Measurements from ENCODE around the gene PDE6C.

The PDE6C gene

GRCh38 chr10:93695740-93696139, 83.4 kb downstream of the PDE6C start:
- TF ChIP-seq CTCF (IDR thresholded peaks at IDR 0.05), result no peak

DNA sequence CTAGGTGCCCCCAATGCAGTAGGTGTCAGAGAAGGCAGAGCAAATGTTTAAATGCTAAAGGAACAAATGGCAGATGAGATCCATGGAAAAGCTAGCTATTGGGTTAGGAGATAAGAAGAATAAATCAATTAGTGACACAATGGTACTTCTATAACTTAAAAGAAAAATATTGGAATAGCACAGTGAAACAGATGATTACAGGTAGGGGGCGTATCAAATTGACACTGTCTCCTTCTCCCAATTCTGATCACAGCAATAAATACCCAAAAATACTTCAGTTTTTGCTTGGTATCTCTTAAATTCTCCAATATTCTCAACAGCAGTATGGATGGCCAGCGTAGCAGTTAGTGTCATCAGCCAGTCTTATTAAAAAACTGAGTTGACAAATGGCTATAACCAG, 84.9 kb downstream of the PDE6C start:
- TF ChIP-seq CTCF (IDR thresholded peaks at IDR 0.05), result no peak

- TF ChIP-seq CTCF (IDR thresholded peaks at IDR 0.05), result no peak
Measured at GRCh38 chr10:93701866-93702209, 89.5 kb downstream of the PDE6C start.

DNA sequence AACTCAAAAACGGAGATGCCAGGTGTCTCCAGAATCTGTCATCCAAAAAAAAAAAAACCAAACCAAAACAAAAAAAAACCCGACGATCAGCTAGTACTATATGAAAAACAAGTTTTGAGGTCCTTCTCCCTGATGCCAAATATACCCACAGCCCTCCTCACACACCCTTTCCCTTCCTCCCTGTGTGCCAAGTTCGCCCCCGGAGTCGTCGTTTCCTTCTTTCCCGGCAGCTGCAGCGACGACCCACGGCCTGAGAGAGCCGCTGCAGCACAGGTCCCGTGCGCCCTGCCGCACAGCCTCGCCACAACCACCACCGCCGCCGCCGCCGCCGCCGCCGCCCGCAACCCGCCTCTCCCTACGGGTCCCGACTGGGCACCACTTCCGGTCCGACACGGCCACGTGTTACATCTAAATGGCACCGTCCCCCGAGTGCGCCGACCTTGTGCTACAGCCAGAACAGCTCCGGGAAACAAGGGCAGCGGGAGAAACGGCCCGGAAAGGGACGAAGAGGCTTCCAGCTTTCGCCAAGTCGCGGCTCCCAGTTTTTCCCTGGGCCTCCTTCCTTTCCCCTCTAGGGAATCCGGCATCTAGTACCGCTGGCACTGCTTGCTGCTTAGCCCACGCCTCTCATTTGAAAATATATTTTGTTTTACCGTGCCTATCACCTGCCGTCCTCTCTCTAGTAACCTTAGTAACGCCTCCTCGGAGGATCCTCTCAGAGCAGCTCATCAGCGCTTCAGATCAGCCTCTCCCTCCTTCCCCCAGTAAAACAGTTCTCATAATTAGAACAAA, 90.1 kb downstream of the PDE6C start, which contains the start of gene FRA10AC1:
Gene FRA10AC1 (minus strand): TSS at position 383 of the 792 bp plus-strand sequence. CDS start 2,486 bp downstream, outside the sequence.
- peak; percentile 36 for TF ChIP-seq CTCF (IDR thresholded peaks at IDR 0.05)

DNA sequence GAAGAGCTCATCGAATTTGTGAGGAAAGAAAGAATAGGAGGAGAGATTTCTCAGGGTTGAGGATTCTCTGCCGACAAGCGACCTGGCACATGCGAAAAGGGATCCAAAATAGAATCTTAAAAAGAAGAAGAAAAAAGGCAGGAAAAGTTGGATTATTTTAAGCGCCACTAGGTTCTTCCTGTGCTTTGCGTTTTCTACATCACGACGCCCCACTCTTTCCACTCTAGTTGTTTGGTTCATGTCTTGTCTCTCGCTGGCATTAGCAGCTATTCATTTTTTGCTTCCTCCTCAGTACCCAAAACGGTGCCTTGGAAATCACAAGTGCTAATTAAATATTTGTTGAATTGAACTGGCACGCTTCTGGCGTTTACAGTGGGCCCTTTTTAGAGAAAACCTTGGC, 90.7 kb downstream of the PDE6C start:
- no peak for TF ChIP-seq CTCF (IDR thresholded peaks at IDR 0.05)

GRCh38 chr10:93703841-93704240, 91.5 kb downstream of the PDE6C start:
- no peak for TF ChIP-seq CTCF (IDR thresholded peaks at IDR 0.05)

- no peak for TF ChIP-seq CTCF (IDR thresholded peaks at IDR 0.05)
Measured at GRCh38 chr10:93704451-93704850, 92.1 kb downstream of the PDE6C start.

DNA sequence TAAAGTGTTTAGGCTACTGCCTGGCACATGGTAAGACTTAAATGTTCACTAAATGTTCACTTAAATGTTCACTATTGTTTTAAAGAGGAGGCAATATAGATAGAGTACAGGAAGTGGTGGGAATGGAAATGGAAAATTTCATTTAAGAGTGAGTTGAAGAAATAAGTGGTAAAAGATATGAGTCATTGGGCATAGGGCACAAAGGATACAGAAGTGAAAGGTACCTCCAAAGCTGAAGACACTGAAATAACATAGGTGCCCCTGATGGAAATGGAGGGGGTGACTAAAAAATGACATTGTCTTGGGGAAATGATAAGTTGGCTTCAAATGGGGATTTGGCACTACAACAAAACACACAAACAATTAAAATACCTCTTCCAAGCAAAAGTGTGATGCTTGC, 95.3 kb downstream of the PDE6C start:
- TF ChIP-seq CTCF (IDR thresholded peaks at IDR 0.05), result no peak
